ENCODE measurements around the gene CLEC16A.

DNA sequence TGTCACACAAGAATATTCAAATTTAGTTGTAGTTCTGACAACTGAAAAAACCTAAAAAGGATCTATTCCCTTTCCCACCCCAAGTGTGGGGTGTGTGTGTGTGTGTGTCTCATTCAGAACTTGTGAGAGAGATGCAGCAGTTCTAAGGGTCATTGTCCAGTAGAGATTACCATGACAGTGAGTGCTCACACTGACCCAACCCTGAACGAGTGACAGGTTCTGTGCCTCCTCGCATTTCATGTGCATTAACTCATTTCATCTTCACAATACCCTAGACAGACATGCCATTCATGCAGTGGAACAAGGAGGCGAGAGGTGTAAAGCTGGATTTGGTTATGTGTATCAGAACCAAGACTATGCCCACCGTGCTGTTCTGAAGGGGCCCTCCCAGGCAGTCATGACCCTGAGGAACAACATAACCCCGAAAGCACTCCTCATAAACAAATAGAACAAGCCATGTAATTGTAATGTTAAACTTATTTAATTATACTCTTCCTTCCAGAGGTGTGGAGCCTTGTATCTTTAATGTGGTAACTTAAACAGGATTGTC lies 102.1 kb downstream of the CLEC16A start:
- TF ChIP-seq POLR2A (IDR thresholded peaks at IDR 0.05; ENCODE audit: low read length) = no peak
- TF ChIP-seq GATA1 (IDR thresholded peaks at IDR 0.05; ENCODE audit: low read depth, low read length) = no peak
